Measurements from ENCODE around the gene MCTP1.

MCTP1 gene

GRCh38 chr5:95114902-95115301, 170.0 kb downstream of the MCTP1 start:
- DNase-seq (ENCODE audit: low read depth, low spot score): no peak

DNA sequence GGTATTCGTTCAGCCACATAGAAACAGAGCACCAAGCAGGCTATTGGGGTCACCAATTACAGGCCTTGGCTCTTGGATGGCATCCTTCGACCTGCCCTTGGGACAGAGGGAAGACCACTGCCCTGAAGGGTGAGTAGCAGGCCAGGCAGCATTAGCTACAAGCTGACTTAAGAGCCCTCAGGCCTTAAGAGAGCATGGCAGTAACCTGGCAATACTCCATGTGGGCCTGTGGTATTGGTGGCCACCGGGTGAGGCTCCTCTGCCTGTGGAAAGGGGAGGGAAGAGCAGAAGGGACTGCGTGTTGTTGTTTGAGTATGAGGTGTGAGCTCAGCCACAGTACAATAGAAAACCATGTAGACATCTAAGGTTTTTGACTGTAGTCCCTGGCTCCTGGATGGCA, 170.6 kb downstream of the MCTP1 start:
- DNase-seq (ENCODE audit: low read depth, low spot score): no peak

GRCh38 chr5:95113489-95113888, 171.4 kb downstream of the MCTP1 start:
- DNase-seq (ENCODE audit: low read depth, low spot score): no peak

DNA sequence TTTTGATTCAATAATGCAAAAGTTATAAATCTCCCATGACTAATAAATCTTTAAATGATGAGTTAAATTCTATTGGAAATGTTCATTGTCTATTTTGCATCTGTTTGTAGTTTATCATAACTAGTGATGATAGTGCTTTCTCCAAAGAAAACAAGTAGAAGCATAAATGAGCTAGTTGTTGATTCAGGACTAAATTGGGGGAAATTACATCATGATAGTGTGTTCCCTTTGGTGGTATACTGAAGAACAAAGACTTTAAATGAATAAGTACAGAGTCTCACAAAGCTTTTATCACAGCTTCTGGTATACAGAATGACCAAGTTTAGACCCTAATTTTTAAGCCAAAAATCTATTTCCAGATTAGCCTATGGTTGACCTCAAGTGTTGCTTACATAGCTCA, 173.8 kb downstream of the MCTP1 start:
- DNase-seq (ENCODE audit: low read depth, low spot score): no peak

DNA sequence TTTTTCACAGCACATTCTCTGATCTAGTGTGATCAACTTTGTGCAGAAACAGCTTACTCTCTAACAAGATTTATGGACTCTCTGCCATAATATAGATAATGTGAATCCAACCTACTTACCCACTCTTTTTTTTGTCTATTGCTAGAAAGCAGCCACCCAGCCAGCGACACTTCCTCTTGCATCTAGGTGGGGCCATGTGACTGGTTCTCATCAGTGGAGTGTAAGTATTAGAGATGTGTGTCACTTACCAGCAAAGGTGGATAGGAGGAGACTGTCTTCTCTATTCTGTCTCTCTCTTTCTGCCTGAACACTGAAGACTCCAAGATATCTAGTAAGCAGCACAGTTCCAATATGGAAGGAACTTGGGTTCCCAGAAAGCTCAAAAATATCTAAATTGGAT, 174.8 kb downstream of the MCTP1 start:
- no peak for DNase-seq (ENCODE audit: low read depth, low spot score)

- DNase-seq (ENCODE audit: low read depth, low spot score): no peak
Observed at GRCh38 chr5:95107138-95107537, 177.8 kb downstream of the MCTP1 start.

GRCh38 chr5:95105638-95106037, 179.3 kb downstream of the MCTP1 start:
- DNase-seq (ENCODE audit: low read depth, low spot score): no peak

DNA sequence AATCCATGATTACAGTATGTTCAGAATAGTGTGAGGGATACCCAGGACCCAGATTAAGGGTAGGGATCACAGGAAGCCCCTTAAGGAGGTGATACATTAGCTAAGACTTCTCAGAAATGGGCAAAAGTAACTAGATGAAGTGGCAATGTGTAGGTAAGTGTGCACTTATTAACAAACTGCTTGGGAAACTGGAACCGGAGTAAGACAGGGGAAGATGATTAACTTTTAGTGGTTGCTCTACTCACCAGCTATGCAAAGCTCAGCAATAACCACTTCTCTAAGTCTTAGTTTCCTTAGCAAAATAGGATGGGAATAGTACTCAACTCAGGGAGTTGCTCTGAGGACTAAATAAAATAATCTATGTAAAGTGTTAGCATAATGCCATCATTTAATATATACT, 182.2 kb downstream of the MCTP1 start:
- no peak for DNase-seq (ENCODE audit: low read depth, low spot score)

- DNase-seq (ENCODE audit: low read depth, low spot score): no peak
Observed at GRCh38 chr5:95102080-95102479, 182.8 kb downstream of the MCTP1 start.

DNA sequence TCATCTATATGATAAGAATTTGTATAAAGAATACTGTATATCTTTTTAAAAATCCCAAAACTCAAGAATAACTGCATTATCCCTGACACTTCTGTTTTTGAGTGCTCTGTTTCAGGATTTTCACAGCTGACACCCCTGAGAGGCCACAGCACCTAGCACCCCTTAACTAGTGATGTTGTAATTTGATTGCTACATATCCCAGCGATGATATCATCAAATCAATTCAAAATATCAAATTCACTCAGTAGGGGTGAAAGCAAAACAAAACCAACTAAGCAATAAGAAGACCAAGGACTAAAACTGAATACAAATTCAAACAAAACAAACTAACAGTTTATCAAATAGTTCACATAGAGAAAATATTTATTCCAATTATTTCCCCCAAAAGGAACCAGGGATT, 184.3 kb downstream of the MCTP1 start:
- DNase-seq (ENCODE audit: low read depth, low spot score): no peak

DNA sequence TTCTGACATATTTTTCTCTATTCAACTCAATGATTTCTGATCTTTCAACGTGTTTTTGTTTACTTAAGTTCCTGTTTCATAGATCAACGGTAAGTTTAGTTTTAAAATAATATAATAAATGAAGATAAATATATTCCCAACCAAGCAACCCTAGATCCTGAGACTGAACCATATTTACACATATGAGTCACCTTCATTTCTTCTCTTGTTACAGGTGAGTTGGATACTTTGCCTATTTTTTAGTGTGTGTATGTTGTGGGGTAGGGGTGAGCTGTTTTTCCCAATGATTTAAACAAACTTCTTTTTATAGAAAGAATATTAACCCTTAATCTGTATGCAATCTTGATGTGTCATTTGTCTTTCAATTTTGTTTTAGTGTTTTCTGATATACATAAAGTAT, 186.9 kb downstream of the MCTP1 start:
- no peak for DNase-seq (ENCODE audit: low read depth, low spot score)

GRCh38 chr5:95093211-95093610, 191.7 kb downstream of the MCTP1 start:
- DNase-seq (ENCODE audit: low read depth, low spot score): no peak

DNA sequence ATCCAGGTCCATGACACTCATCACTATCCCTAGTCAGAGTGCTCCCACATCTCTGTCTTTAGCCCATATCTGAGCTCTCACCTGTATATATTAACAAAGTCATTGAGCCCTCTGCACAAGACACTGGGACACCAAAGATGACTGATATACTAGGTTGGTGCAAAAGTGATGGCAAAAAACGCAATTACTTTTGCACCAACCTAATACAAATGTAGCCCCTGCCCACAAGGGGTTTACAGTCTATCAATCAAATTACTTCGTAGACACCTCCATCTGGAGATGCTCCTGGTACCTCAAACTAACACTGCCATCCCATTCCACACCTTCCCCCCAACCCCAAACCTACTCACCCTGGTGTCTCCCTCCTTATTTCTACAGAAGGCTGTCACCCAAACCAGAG, 194.1 kb downstream of the MCTP1 start:
- DNase-seq (ENCODE audit: low read depth, low spot score): no peak

DNA sequence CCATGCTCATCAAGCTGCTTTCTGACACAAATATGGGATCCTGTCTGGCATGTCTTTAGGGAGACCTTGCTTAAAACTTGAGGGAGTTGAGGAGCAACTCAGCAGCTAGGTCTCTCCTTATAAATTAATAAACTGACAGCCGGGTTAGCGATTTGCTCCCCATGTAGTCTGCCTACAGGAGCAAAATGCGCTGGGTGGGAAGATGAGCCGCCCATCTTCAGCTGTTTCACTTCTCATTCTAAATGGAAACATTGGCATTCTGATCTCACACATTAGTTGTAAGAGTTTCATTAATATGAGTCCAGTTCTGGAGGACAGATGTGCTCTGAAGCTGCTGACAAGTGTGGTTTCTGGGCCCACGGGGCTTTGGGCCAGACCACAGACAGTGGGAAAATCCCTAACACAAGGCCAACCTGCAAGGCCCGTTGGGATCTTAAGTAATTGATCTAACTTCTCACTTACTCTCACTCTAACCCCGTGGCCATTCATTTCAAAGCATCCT, 197.0 kb downstream of the MCTP1 start:
- DNase-seq (ENCODE audit: low read depth, low spot score): no peak

DNA sequence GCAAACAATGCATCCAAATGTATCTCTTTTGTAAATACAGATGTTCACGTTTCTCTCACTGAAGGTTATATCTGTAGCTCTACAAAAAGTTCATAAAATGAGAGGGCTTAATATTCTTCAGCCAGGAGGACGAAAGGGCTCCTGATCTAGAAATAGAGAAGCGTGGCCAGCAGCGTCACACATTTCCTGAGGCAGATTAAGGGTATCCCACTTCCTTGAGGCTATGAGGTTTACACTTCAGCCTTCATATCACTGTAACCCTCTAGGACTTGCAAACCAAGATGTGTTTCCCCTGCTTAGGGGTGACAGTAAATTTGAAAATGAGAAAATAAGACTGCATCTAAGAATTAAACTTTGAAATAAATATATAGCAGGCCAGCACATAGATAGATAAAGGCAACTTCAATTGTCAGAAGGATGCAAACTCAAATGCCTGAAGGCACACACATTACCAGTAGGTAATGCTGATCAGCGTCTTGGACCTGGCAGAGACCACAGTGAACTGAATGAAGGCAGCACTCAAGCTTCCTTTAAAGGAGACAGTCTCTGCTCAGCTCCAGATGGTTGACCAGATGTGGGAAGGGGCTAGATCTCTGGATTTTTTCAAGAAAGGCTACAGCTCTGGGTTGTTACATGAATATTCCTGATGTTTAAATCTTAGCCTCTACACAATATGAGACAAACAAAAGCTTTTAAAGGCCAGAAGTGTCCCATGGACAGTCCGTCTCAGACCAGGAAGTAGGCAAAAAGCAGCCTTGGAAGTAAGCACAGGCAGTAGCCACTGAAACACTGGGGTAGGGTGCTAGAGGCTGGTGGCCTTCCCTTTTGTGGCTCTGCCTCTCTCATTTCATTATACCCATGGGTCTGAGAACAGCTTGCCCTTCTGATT, 197.7 kb downstream of the MCTP1 start:
- no peak for DNase-seq (ENCODE audit: low read depth, low spot score)

GRCh38 chr5:95084757-95085156, 200.1 kb downstream of the MCTP1 start:
- no peak for DNase-seq (ENCODE audit: low read depth, low spot score)

DNA sequence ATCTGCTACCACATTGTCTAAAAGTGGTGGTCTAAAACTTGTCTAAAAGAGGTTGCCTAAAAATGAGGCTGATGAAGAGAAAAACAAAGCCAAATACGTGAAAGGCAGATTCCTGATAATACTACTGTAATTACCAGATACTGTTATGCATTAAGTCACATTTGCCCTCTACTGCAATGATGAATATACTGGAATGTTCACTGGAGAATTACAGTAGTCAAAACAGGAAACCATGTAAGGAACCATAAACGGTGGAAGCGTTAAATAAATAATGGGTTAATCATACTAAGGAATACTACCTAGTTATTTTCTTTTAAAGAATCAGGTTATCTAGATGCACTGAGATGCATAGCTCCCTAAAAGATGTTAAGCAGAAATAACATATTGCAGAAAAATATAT, 201.3 kb downstream of the MCTP1 start:
- no peak for DNase-seq (ENCODE audit: low read depth, low spot score)

GRCh38 chr5:95081982-95082381, 202.9 kb downstream of the MCTP1 start:
- no peak for DNase-seq (ENCODE audit: low read depth, low spot score)

GRCh38 chr5:95081500-95081960, 203.4 kb downstream of the MCTP1 start:
- peak; percentile 60 for DNase-seq (ENCODE audit: low read depth, low spot score)

DNA sequence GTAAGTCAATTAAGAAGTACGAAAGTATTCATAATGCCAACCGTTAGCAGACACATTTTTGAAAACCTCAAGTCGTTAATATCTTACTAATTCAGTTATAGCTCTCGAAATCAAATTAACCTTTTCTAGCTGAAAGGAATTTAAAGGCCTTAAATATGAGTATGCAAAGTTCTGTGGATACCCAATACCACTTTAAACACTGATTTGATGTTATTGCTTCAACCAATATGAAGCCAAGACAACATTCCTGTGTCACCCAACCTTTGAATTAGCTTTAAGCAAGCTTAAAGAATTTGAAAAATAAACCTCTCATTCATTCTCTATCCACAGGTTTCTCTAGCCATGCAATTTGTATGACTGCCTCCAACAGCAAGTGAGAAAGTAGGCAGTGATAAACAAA, 204.5 kb downstream of the MCTP1 start:
- DNase-seq (ENCODE audit: low read depth, low spot score): no peak

- no peak for DNase-seq (ENCODE audit: low read depth, low spot score)
Observed at GRCh38 chr5:95080030-95080429, 204.9 kb downstream of the MCTP1 start.

GRCh38 chr5:95078868-95079267, 206.0 kb downstream of the MCTP1 start:
- DNase-seq (ENCODE audit: low read depth, low spot score): no peak

- DNase-seq (ENCODE audit: low read depth, low spot score): no peak
Observed at GRCh38 chr5:95076395-95077185, 208.3 kb downstream of the MCTP1 start.

Data from smooth muscle cell of the brain vasculature (primary cell).